HG02981 (cell line): ENCODE data around the gene SGMS1.
"Not testable (repeated sequence)": the region's sequence is repeated elsewhere in the genome, so short reads cannot be mapped to it uniquely, and the experiment has no call there.

ENCODE experiments used
- ATAC-seq: cut with Tn5 transposase; IDR thresholded peaks from one replicate; pipeline ENCODE4 v1.9.1; 2021; ENCODE audit warnings: mild to moderate bottlenecking, moderate library complexity; ENCODE audit not compliant: unreplicated experiment

SGMS1 gene

GRCh38 chr10:50387007-50387731 is 236.6 kb downstream of the SGMS1 start:
- ATAC-seq, result no peak

DNA sequence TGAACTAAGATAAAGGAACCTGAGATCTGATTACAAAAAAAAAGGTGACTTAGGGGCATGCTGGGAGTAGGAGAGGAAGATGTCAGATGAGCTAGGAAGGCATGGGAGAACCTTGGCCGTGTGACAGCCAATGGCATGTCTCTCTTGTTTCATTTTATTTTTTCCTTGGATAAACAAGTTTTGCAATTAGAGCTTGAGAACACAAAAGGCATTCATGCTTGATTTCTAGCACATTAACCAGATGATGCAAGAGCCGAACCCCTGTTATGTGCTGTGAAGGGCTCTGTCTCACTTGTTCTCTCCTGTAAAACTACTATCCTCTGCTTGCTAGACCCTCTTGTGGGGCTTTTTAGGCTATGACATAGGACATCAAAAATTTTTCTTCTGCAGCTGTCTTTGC is 238.1 kb downstream of the SGMS1 start:
- ATAC-seq, result no peak

GRCh38 chr10:50384898-50385297 is 238.9 kb downstream of the SGMS1 start:
- ATAC-seq, result no peak

DNA sequence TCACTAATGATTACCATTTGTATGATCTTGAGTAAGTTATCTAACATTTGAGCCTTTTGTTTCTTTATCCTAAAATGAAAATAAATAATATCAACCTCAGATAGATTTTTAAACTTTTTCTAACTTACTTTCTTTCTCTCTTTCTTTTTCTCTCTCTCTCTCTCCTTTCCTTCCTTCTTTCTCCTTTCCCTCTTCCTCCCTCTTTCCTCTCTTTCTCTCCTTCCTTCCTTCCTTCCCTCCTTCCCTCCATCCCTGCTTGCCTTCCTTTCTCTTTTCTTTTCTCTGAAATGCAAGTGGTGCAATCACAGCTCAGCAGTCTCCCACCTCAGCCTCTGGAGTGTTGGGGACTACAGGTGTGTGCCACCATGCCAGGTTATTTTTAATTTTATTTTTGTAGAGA is 239.5 kb downstream of the SGMS1 start:
- no peak for ATAC-seq

GRCh38 chr10:50382576-50383023 is 241.2 kb downstream of the SGMS1 start:
- no peak for ATAC-seq

DNA sequence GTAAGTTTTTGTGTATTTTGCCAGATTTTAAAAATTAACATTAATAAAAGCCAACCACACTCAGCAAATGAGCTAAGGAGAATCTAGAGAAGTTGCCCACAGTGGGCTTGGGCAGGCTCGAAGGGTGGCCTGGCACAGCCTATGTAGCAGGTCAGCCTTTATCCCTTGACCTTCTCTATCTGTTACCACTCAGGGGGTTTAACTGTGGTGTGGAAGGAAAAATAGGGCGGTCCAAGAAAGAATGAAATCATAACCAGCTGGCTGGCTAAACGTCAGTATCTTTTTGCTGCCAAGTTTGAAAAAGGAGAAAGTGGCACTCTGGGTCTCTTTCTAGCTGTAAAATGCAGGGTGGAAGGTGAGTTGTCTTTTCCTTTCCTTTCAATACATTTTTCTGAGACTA is 242.1 kb downstream of the SGMS1 start:
- no peak for ATAC-seq

DNA sequence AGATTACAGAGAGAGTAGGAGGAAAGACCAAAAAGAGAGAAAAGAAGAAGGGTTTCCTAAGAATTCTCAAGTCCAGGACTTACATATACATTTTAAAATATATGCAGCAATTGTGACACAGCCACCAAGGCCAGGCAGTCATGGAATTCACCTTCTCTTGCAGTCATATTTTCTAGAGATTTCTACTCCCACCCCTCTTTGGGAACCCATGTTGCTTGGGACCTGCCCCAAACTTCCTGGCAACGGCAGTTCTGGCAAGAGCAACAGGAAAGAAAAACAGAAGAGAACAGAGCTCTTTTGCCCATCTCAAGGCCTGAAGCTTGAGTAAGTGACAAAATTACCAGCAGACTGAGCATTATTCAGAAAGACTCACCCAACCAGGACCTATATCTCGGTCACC is 244.1 kb downstream of the SGMS1 start:
- no peak for ATAC-seq

GRCh38 chr10:50375745-50376144 is 248.0 kb downstream of the SGMS1 start:
- no peak for ATAC-seq

GRCh38 chr10:50375051-50375452 is 248.7 kb downstream of the SGMS1 start:
- ATAC-seq, result no peak

- no peak for ATAC-seq
These were observed 249.8 kb downstream of the SGMS1 start for GRCh38 chr10:50373821-50374501.

DNA sequence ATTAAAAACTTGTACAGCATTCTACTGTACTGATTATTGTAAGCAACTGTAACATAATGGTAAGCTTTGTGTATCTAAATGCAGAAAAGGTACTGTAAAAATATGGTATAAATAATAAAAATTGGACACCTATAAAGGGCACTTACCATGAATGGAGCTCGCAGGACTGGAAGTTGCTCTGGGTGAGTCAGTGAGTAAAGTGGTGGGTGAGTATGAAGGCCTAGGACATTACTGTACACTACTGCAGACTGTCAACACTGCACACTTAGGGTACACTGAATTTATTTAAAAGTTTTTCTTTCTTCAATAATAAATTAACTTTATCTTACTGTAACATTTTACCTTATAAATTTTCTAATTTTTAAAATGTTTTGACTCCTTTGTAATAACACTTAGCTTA is 253.8 kb downstream of the SGMS1 start:
- no peak for ATAC-seq

- ATAC-seq, result no peak
These were observed 256.0 kb downstream of the SGMS1 start for GRCh38 chr10:50367732-50368131.

DNA sequence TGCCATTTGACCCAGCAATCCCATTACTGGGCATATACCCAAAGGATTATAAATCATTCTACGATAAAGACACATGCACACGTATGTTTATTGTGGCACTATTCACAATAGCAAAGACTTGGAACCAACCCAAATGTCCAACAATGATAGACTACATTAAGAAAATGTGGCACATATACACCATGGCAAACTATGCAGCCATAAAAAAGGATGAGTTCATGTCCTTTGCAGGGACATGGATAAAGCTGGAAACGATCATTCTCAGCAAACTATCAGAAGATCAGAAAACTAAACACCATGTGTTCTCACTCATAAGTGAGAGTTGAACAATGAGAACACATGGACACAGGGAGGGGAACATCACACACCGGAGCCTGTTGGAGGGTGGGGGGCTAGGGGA is 257.3 kb downstream of the SGMS1 start:
- not testable (repeated sequence) for ATAC-seq

DNA sequence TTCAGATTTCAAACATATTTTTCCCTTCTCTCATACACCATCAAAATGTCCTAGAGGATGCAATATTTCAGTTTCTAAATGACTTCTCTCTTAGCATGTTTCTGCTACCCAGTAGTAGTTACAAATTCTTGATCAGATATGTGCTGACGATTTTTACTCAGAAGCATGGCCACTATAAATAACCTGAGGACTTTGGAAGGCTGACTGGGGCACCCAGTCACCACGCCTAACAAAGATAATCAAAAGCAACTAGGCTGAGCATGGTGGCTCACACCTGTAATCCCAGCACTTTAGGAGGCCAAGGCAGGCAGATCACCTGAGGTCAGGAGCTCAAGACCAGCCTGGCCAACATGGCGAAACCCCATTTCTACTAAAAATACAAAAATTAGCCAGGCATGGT is 259.0 kb downstream of the SGMS1 start:
- not testable (repeated sequence) for ATAC-seq

GRCh38 chr10:50362547-50363125 is 261.1 kb downstream of the SGMS1 start:
- ATAC-seq, result peak; percentile 79

DNA sequence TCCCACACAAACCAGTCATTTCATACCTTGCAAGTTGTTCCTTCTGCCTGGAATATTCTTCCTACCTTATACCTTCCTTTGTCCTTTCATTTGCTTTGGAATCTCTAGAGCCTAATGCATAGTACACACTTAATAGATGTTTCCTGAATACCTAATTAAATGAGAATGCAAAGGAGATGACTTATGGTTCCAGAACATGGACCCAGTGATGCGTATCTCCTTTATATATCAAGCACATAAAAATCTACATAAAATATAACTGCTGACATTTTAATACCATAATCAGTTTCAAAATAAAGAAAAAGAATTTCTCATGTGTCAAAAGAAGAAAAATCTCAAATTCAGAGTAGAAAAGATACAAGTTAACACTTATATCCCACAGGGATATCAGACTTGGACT is 261.8 kb downstream of the SGMS1 start:
- ATAC-seq, result no peak

DNA sequence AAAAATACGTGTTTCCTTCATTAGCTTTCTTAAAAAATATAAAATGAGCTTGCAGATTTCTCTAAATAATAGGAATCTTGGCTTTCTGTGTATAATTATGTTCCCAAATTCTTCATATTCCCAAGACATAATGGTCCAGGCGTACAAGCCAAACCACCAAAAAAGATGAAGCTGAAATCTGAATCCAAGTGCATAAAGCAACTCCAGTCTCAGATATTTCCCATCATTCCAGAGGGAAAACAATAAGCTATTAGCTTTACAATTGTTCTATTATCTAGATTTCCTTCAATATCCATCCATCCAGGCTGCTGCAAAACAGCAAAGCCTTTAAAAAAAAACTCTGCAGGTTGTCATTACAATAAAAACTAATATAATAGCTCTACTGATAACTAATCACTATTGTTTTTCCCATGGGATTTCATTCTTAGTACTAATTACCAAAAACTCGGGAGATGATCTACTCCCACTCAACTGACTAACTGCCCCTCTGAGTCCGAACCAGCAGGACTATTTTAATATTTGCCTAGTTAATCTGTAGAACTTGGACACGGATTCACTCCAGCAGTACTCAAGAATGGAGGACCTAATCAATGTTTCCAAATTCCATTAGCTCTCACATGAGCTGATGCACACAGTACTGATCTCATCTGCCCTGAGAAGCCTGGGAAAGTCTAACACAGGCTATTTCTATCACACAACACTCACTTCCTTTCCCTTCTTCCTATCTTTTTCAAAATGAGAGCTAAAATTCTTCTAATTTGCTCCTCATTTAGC is 263.5 kb downstream of the SGMS1 start:
- no peak for ATAC-seq

DNA sequence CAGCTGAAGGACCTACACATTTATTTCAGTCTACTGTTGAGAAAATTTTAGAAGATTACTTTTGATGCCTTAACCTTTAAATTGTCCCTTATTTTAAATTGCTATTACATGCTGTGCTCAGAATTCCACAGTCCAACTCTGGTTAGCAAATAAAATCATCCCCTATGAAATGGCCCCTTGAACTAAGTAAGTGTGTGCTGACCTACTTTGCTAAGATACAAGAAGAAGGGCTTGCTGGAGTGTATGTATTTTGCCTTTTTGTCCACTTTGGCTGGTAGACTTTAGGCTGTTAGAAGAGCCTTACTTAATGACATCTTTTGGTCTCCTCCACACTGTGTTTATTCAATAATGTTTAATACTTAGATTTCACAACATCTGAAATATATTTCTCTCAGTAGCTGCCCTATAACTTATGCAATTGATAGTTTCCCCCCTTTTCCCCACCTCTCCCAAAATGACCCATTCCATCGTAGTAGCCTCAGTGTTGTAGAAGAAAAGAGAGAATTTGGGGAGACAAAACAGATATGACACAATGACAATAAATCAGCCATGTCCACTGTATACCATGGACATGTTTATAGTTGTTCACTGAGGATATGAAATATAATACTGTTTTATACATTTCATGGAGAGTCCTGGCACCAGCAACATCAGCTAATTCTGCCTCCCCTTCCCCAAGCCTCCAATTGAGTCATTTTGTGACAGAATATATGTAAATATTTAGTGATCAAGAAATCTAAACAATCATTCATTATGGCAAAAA is 264.6 kb downstream of the SGMS1 start:
- ATAC-seq, result no peak

DNA sequence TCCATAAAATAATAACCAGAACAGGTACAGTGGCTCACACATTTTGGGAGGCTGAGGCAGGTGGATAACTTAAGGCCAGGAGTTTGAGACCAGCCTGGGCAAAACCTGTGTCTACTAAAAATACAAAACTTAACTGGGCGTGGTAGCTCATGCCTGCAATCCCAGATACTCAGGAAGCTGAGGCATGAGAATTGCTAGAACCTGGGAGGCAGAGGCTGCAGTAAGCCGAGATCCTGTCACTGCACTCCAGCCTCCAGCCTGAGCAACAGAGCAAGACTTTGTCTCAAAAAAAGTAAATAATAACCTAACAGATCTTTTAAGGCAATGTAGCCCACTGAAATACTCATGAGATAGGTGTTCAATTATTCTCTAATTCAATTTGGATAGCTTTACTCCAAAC is 265.3 kb downstream of the SGMS1 start:
- no peak for ATAC-seq

DNA sequence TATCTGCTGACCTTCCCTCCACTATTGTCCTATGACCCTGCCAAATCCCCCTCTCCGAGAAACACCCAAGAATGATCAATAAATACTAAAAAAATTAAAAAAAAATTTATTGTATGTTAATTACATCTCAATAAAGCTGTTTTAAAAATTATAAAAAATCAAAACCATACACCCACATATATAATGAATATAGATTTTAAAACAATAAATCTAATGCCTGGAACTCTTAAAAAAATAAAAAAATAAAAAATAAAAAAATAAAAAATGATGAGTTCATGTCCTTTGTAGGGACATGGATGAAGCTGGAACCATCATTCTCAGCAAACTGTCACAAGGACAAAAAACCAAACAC is 267.3 kb downstream of the SGMS1 start:
- ATAC-seq, result not testable (repeated sequence)
